Endothelial cell of umbilical vein (primary cell): ENCODE results near the gene COL16A1. TPM values are rescaled to one million over a fixed set of nuclear protein-coding genes. Genes with fewer than 3 reads are reported as not detected.

Experiments used
- BruUV-seq: library from RNA; stranded (reverse); fragments of 400-500 nt; replicated peaks from 2 replicates; lab custom pipeline; 2021; lab: Mats Ljungman, UMichigan
- CTCF ChIA-PET: fragments of 300-600, 350-600 bp; sonication (Branson Sonifier 250); formaldehyde crosslinking; loops from one replicate; lab custom pipeline; 2021; ENCODE audit warnings: antibody characterized with exemption, inconsistent platforms; lab: Charles Lee
- POLR2A ChIA-PET: fragments of 300-600, 350-600 bp; sonication (Branson Sonifier 250); formaldehyde crosslinking; loops from one replicate; lab custom pipeline; 2021; ENCODE audit warnings: antibody characterized with exemption, inconsistent platforms; lab: Charles Lee
- DNase-seq: peaks from one replicate; pipeline ENCODE4 v3.0.0-alpha.2; 2011; ENCODE audit warnings: low read depth, low spot score
- FAIRE-seq: peaks from 2 replicates; lab custom pipeline; 2011; peaks lifted over from hg19 to GRCh38; lab: Jason Lieb, UNC
- H2AFZ ChIP-seq: 2 replicates; pipeline ENCODE4 v1.6.0; 2012; ENCODE audit warnings: low read depth, low read length, control low read depth, inconsistent platforms
- H3K27ac ChIP-seq: 2 replicates; pipeline ENCODE4 v1.5.1; 2011; ENCODE audit warnings: low read depth, mild to moderate bottlenecking, control low read depth, low read length, moderate library complexity; ENCODE audit not compliant: insufficient read depth
- H3K27me3 ChIP-seq, 2 experiments: 2 replicates each; pipeline versions ENCODE4 v1.6.0 to v1.6.1; 2011; ENCODE audit warnings: low read length in 2 of 2, mixed read lengths in 1 of 2; ENCODE audit not compliant: control insufficient read depth in 2 of 2, insufficient read depth in 2 of 2
- H3K36me3 ChIP-seq, 2 experiments: 2 replicates in 1 of 2; 3 replicates in 1 of 2; pipeline ENCODE4 v1.5.1; 2011; ENCODE audit warnings: low read length in 2 of 2, mild to moderate bottlenecking in 1 of 2, moderate library complexity in 1 of 2; ENCODE audit not compliant: control insufficient read depth in 2 of 2, insufficient read depth in 2 of 2; ENCODE audit errors: extremely low read depth in 1 of 2
- H3K4me1 ChIP-seq: 3 replicates; pipeline ENCODE4 v1.5.1; 2011; ENCODE audit warnings: mild to moderate bottlenecking, low read length; ENCODE audit not compliant: control insufficient read depth, insufficient read depth; ENCODE audit errors: extremely low read depth
- H3K4me2 ChIP-seq: 2 replicates; pipeline ENCODE4 v1.6.1; 2011; ENCODE audit warnings: low read length, control low read depth, mixed read lengths; ENCODE audit not compliant: insufficient read depth
- H3K4me3 ChIP-seq, 3 experiments: fragments of 200-600 bp in 1 of 3; sonication (generic), shearing (Covaris generic) in 1 of 3; replicated peaks in 1 of 3; 2 replicates each; pipeline ENCODE4 v1.5.1; 2011 to 2016; ENCODE audit warnings: control low read depth in 3 of 3, low read length in 3 of 3, mild to moderate bottlenecking in 2 of 3, inconsistent platforms in 1 of 3, low read depth in 1 of 3, moderate library complexity in 1 of 3; ENCODE audit not compliant: insufficient read depth in 1 of 3
- H3K79me2 ChIP-seq: 2 replicates; pipeline ENCODE4 v1.6.0; 2012; ENCODE audit warnings: low read length, inconsistent platforms; ENCODE audit not compliant: control insufficient read depth, insufficient read depth
- H3K9ac ChIP-seq: replicated peaks from 2 replicates; pipeline ENCODE3; 2011; ENCODE audit warnings: low read length, control low read depth; ENCODE audit not compliant: insufficient read depth; ENCODE audit errors: extremely low read depth
- H3K9me1 ChIP-seq: replicated peaks from 3 replicates; pipeline ENCODE4 v1.6.0; 2011; ENCODE audit warnings: mild to moderate bottlenecking, low read length; ENCODE audit not compliant: control insufficient read depth, insufficient read depth; ENCODE audit errors: extremely low read depth
- H3K9me3 ChIP-seq: replicated peaks from 2 replicates; pipeline ENCODE4 v1.5.1; 2012; ENCODE audit warnings: low read length, inconsistent platforms; ENCODE audit not compliant: control insufficient read depth, insufficient read depth
- H4K20me1 ChIP-seq: replicated peaks from 2 replicates; pipeline ENCODE3; 2011; ENCODE audit warnings: mild to moderate bottlenecking, low read length; ENCODE audit not compliant: control insufficient read depth, insufficient read depth; ENCODE audit errors: extremely low read depth
- CTCF ChIP-seq, 2 donors: IDR thresholded peaks; 1 replicate in 1 of 2; 2 replicates in 1 of 2; pipeline ENCODE4 v1.5.1; 2011; ENCODE audit warnings: low read length in 2 of 2, mild to moderate bottlenecking in 2 of 2, moderate library complexity in 2 of 2, control low read depth in 1 of 2, inconsistent platforms in 1 of 2, low read depth in 1 of 2; ENCODE audit not compliant: insufficient read depth in 1 of 2; ENCODE audit errors: extremely low read depth in 1 of 2
- EZH2 ChIP-seq: IDR thresholded peaks from 2 replicates; pipeline ENCODE4 v1.6.1; 2012; ENCODE audit warnings: borderline replicate concordance, low read depth, mild to moderate bottlenecking, moderate library complexity, low read length, inconsistent platforms; ENCODE audit not compliant: severe bottlenecking
- FOS ChIP-seq: IDR thresholded peaks from 2 replicates; pipeline ENCODE4 v1.6.1; 2011; ENCODE audit warnings: mild to moderate bottlenecking, low read length, moderate library complexity, borderline replicate concordance; ENCODE audit not compliant: insufficient read depth
- GATA2 ChIP-seq: IDR thresholded peaks from 2 replicates; pipeline ENCODE4 v1.7.0; 2011; ENCODE audit warnings: low read depth, mild to moderate bottlenecking, moderate library complexity, mixed read lengths, low read length; ENCODE audit not compliant: insufficient read length, insufficient read depth
- JUN ChIP-seq: IDR thresholded peaks from 2 replicates; pipeline ENCODE4 v1.6.1; 2011; ENCODE audit warnings: borderline replicate concordance, low read depth; ENCODE audit not compliant: insufficient read length, insufficient read depth
- MAX ChIP-seq: IDR thresholded peaks from 2 replicates; pipeline ENCODE4 v1.6.1; 2011; ENCODE audit not compliant: insufficient read depth, insufficient read length
- MYC ChIP-seq: IDR thresholded peaks from one replicate; pipeline ENCODE4 v1.6.1; 2011; ENCODE audit warnings: mild to moderate bottlenecking, low read depth, low read length
- POLR2A ChIP-seq: IDR thresholded peaks from 2 replicates; pipeline ENCODE4 v1.6.1; 2012; ENCODE audit warnings: low read depth, mild to moderate bottlenecking, control low read depth, low read length
- POLR2AphosphoS5 ChIP-seq: IDR thresholded peaks from 2 replicates; pipeline ENCODE4 v1.6.1; 2012; ENCODE audit warnings: low read depth, mild to moderate bottlenecking, control low read depth, low read length, moderate library complexity; ENCODE audit not compliant: insufficient read depth
- dilution Hi-C: fragments of 300-500 bp; cut with MboI; formaldehyde crosslinking; loops from one replicate; pipeline ENCODE4 v1.15.0; 2019; ENCODE audit warnings: low sequenced_read_pairs; ENCODE audit not compliant: extremely low pct_ligation_motif_present
- intact Hi-C: fragments of 100-400 bp; cut with micrococcal nuclease; formaldehyde crosslinking; loops from one replicate; pipeline ENCODE4 v1.10.0; 2022
- polyA plus RNA-seq, 4 experiments: library from polyadenylated mRNA; depleted of rRNA in 3 of 4; stranded (reverse) in 3 of 4; unstranded in 1 of 4; fragments of >200 nt; gene quantifications; 2 replicates each; pipeline versions ENCODE4 v1.2.1 to v1.2.3, GENCODE V29; 2011 to 2012; ENCODE audit warnings: missing spikeins in 1 of 4
- total RNA-seq: library from RNA; stranded (reverse); gene quantifications from 2 replicates; pipeline ENCODE4 v1.2.3, GENCODE V29; 2021

The COL16A1 gene
- total and polyA plus RNA-seq, 2 donors (not counting 3 experiments of a cell fraction or from before 2014, with no cell fraction given), result 0.68 to 1.2 TPM

- FAIRE-seq, result no peak
- Histone ChIP-seq H3K9me1 (no peaks in the 10 kb centered on the region), H3K27me3 (no peaks in the 10 kb centered on the region), H3K36me3 (no peaks in the 10 kb centered on the region), H3K4me2 (peak overlapping the region; percentile 70), H3K9me3 (no peaks in the 10 kb centered on the region), H3K27ac (no peak overlapping the region), H3K4me3 (peak overlapping the region in 2 of 3 experiments; percentile 21 to 31), H4K20me1 (no peaks in the 10 kb centered on the region), H3K9ac (no peak overlapping the region), H3K4me1 (peaks cover 13% of the 10 kb centered on the region), H3K79me2 (no peaks in the 10 kb centered on the region), H2AFZ (peak overlapping the region; percentile 86)
- BruUV-seq, result no TSS peak
- TF ChIP-seq POLR2A, result no peak
- no peak for TF ChIP-seq JUN
- TF ChIP-seq FOS, result no peak
- no peak for TF ChIP-seq MAX
- TF ChIP-seq GATA2, result no peak
- TF ChIP-seq POLR2AphosphoS5, result no peak
- TF ChIP-seq CTCF (IDR thresholded peaks at IDR 0.05; ENCODE audit: extremely low read depth in 1 of 2, insufficient read depth in 1 of 2, low read depth in 1 of 2, low read length in 2 of 2), result no peak
- TF ChIP-seq MYC, result no peak
- TF ChIP-seq EZH2, result no peak
- POLR2A ChIA-PET, result no interaction called here
- DNase-seq, result no peak
- dilution Hi-C loops, result no loop called here
- intact Hi-C loops, result loop anchor here (1.0 to 2.0 kb wide), 2 partner anchors 16 to 45 kb away; no protein-coding TSS in a partner anchor
- CTCF ChIA-PET, result interaction anchor here (0.8 to 10.6 kb wide), 12 partner anchors 10 to 118 kb away, joined by 3 to 180 read pairs (median 6); no protein-coding TSS in a partner anchor
These were observed 33.2 kb downstream of the COL16A1 start for GRCh38 chr1:31670593-31670964.
